HepG2 (cell line): ENCODE results near the gene ARHGAP19. TPM values are rescaled to one million over a fixed set of nuclear protein-coding genes. Genes with fewer than 3 reads are reported as not detected.

Source experiments
- AHDC1 ChIP-seq: sonication (generic); formaldehyde crosslinking; IDR thresholded peaks from 2 replicates; pipeline ENCODE4 v1.5.1; 2020; ENCODE audit warnings: mild to moderate bottlenecking, missing genetic modification reagents, borderline replicate concordance
- ATF2 ChIP-seq: sonication (generic); formaldehyde crosslinking; IDR thresholded peaks from 2 replicates; pipeline ENCODE4 v1.4.0; 2020; ENCODE audit warnings: missing genetic modification reagents
- BCL3 ChIP-seq: sonication (generic); formaldehyde crosslinking; IDR thresholded peaks from 2 replicates; pipeline ENCODE4 v1.5.1; 2020; ENCODE audit warnings: mild to moderate bottlenecking, missing genetic modification reagents, moderate library complexity
- CHD4 ChIP-seq: fragments of 200-600 bp; sonication (generic); IDR thresholded peaks from 2 replicates; pipeline ENCODE4 v1.7.0; 2017; ENCODE audit warnings: mild to moderate bottlenecking, low read length, borderline replicate concordance
- ETV6 ChIP-seq: sonication (generic); formaldehyde crosslinking; conservative IDR thresholded peaks from 2 replicates; pipeline ENCODE4 v1.4.0; 2020; ENCODE audit warnings: missing genetic modification reagents
- HINFP ChIP-seq: sonication (generic); formaldehyde crosslinking; IDR thresholded peaks from 2 replicates; pipeline ENCODE4 v1.4.0; 2020; ENCODE audit warnings: low read depth, mild to moderate bottlenecking, missing genetic modification reagents
- HOXA7 ChIP-seq: sonication (generic); formaldehyde crosslinking; IDR thresholded peaks from 2 replicates; pipeline ENCODE4 v1.8.1; 2022; ENCODE audit warnings: mild to moderate bottlenecking, missing genetic modification reagents, moderate library complexity
- ISX ChIP-seq: sonication (generic); formaldehyde crosslinking; conservative IDR thresholded peaks from 2 replicates; pipeline ENCODE4 v1.5.0; 2020; ENCODE audit warnings: missing genetic modification reagents
- MXD3 ChIP-seq: IDR thresholded peaks from 2 replicates; pipeline ENCODE4 v1.6.1; 2016; ENCODE audit warnings: mild to moderate bottlenecking, missing biosample characterization, missing genetic modification reagents
- SALL2 ChIP-seq: sonication (generic); formaldehyde crosslinking; IDR thresholded peaks from 2 replicates; pipeline ENCODE4 v1.8.1; 2023; ENCODE audit warnings: mild to moderate bottlenecking, missing genetic modification reagents, inconsistent platforms
- ZBTB8A ChIP-seq: sonication (generic); formaldehyde crosslinking; IDR thresholded peaks from 2 replicates; pipeline ENCODE4 v1.4.0; 2020; ENCODE audit warnings: mild to moderate bottlenecking, low read depth, missing genetic modification reagents, borderline replicate concordance
- ZFP37 ChIP-seq: sonication (generic); formaldehyde crosslinking; IDR thresholded peaks from 2 replicates; pipeline ENCODE4 v1.4.0; 2020; ENCODE audit warnings: missing genetic modification reagents, borderline replicate concordance
- ZMYM4 ChIP-seq: sonication (generic); formaldehyde crosslinking; IDR thresholded peaks from 2 replicates; pipeline ENCODE4 v1.8.1; 2023; ENCODE audit warnings: mild to moderate bottlenecking, missing genetic modification reagents
- ZNF263 ChIP-seq: sonication (generic); formaldehyde crosslinking; IDR thresholded peaks from 2 replicates; pipeline ENCODE4 v1.4.0; 2020; ENCODE audit warnings: missing genetic modification reagents
- ZNF589 ChIP-seq: sonication (generic); formaldehyde crosslinking; conservative IDR thresholded peaks from 2 replicates; pipeline ENCODE4 v1.8.0; 2022; ENCODE audit warnings: mild to moderate bottlenecking, moderate library complexity, missing genetic modification reagents
- ZSCAN9 ChIP-seq: IDR thresholded peaks from 2 replicates; pipeline ENCODE4 v1.6.1; 2016; ENCODE audit warnings: borderline replicate concordance
- polyA plus RNA-seq, 8 experiments: library from polyadenylated mRNA; depleted of rRNA in 3 of 8; stranded (reverse) in 7 of 8; unstranded in 1 of 8; fragments of >200 nt; fragmentation: Illumina TruSeq in 4 of 8; extraction: Trizol in 4 of 8; gene quantifications; 2 replicates each; pipeline versions ENCODE4 v1.2.1 to v1.2.3, GENCODE V29; 2011 to 2016; ENCODE audit warnings: low read depth in 4 of 8, missing spikeins in 1 of 8, mixed read lengths in 1 of 8; ENCODE audit not compliant: insufficient read depth in 1 of 8
- total RNA-seq, 5 experiments: library from RNA; depleted of rRNA; stranded (reverse); fragments of >200 nt; fragmentation: Illumina TruSeq; extraction: Trizol; gene quantifications; 2 replicates each; pipeline ENCODE4 v1.2.3, GENCODE V29; 2016; ENCODE audit warnings: low read depth in 1 of 5
- TF ChIP-seq, protein P1 (sequence below): sonication (generic); formaldehyde crosslinking; IDR thresholded peaks from 2 replicates; pipeline ENCODE4 v1.5.0; 2020; ENCODE audit warnings: mild to moderate bottlenecking, missing genetic modification reagents, moderate library complexity

ARHGAP19 gene
- total and polyA plus RNA-seq, 2 of the 13 experiments (the other 11 are each of a cell fraction or from before 2014, with no cell fraction given), result 7.6 to 10.0 TPM

DNA sequence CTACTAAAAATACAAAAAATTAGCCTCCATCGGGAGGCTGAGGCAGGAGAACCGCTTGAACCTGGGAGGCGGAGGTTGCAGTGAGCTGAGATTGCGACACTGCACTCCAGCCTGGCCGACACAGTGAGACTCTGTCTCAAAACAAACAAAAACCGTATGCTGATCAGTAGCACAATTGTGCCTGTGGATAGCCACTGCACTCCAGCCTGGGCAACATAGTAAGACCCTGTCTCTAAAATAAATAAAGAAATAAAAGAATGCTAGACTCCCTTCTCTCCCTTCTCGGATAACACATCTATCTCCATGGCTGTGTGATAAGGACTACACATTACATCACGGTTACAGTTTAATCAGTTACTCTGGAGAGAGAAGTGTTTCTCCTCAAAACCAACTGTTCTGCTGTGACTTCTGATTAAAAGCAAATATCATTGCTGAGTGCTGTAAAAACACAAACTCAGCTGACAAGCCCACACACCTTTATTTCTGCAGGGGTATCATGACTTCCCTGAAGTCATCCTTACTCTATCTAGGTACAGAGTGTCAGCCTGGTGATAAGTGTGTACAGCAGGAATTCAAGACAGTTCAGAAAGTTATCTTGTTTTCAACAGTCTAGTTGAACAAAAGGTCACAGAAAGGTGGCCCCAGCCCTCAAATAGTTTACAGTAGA, 5.3 kb upstream of the ARHGAP19 start (continued):
- TF ChIP-seq ZFP37 (CRISPR knock-in tag) (no peak), AHDC1 (CRISPR knock-in tag) (no peak), ISX (CRISPR knock-in tag) (no peak), ZNF589 (CRISPR knock-in tag) (no peak), ZMYM4 (0 out of 2 replicates have a peak, but pooled peaks have one; percentile 36), ETV6 (CRISPR knock-in tag) (no peak), ZBTB8A (CRISPR knock-in tag) (no peak), CHD4 (peak; percentile 37; the same call in 1 of the 2 replicates), MXD3 (CRISPR knock-in tag) (no peak), BCL3 (CRISPR knock-in tag) (no peak), SALL2 (CRISPR knock-in tag) (no peak), HINFP (no peak), ZNF263 (CRISPR knock-in tag) (no peak), ZSCAN9 (CRISPR knock-in tag) (peak; percentile 34; the same call in 1 of the 2 replicates), ATF2 (CRISPR knock-in tag) (0 out of 2 replicates have a peak, but pooled peaks have one; percentile 13), HOXA7 (CRISPR knock-in tag) (no peak)
- TF ChIP-seq, protein P1, sequence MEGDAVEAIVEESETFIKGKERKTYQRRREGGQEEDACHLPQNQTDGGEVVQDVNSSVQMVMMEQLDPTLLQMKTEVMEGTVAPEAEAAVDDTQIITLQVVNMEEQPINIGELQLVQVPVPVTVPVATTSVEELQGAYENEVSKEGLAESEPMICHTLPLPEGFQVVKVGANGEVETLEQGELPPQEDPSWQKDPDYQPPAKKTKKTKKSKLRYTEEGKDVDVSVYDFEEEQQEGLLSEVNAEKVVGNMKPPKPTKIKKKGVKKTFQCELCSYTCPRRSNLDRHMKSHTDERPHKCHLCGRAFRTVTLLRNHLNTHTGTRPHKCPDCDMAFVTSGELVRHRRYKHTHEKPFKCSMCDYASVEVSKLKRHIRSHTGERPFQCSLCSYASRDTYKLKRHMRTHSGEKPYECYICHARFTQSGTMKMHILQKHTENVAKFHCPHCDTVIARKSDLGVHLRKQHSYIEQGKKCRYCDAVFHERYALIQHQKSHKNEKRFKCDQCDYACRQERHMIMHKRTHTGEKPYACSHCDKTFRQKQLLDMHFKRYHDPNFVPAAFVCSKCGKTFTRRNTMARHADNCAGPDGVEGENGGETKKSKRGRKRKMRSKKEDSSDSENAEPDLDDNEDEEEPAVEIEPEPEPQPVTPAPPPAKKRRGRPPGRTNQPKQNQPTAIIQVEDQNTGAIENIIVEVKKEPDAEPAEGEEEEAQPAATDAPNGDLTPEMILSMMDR (CRISPR knock-in tag), result no peak
